ENCODE results near the gene PCLO. TPM values are rescaled to one million over a fixed set of nuclear protein-coding genes. Genes with fewer than 3 reads are reported as not detected.

PCLO gene
- total RNA-seq, 3 donors from 2014 or later: 5.3 to 20.9 (median 5.9) TPM

DNA sequence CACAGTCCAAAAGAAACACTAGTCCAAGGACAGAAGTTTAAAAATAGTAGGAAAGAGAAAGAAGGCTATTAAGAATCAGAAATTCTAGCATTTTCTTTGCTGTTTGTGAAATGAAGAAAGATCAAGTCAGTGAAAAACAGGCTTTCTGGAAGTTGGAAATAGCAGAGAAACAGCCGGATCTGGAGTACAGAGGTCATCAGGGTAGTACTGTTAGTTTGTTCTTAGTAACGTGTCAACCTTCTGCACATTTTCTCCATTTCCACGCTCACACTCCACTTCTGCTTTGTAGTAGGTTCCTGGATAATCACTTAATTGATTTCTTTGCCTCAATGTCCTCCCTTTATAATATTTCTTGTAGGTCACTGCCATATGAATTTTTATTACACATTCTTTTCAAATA is 322.6 kb downstream of the PCLO start:
- H3K36me3 ChIP-seq: no peaks in the 10 kb centered on the region
- no peak overlapping the region for H3K4me3 ChIP-seq
- peaks cover 0 to 6% of the 10 kb centered on the region in 2 donors for H3K9me3 ChIP-seq
- H3K27ac ChIP-seq: no peak overlapping the region
- H3K4me1 ChIP-seq: no peaks in the 10 kb centered on the region
- H3K27me3 ChIP-seq: no peaks in the 10 kb centered on the region
- DNase-seq (ENCODE audit: low spot score in 2 of 2): no peak
- TF ChIP-seq CTCF (IDR thresholded peaks at IDR 0.05) (no peak), POLR2A (IDR thresholded peaks at IDR 0.05) (no peak), POLR2AphosphoS5 (IDR thresholded peaks at IDR 0.05) (no peak)
- intact Hi-C loops (cut with DNase I; ENCODE audit: low total_unique reads): no loop called here

- no peaks in the 10 kb centered on the region for H3K4me1 ChIP-seq
- no peaks in the 10 kb centered on the region for H3K36me3 ChIP-seq
- TF ChIP-seq CTCF (IDR thresholded peaks at IDR 0.05) (no peak), POLR2AphosphoS5 (IDR thresholded peaks at IDR 0.05) (no peak), POLR2A (IDR thresholded peaks at IDR 0.05) (no peak)
- DNase-seq (ENCODE audit: low spot score in 2 of 2): no peak
- H3K9me3 ChIP-seq: peaks cover 0 to 6% of the 10 kb centered on the region in 2 donors
- H3K27me3 ChIP-seq: no peaks in the 10 kb centered on the region
- intact Hi-C loops (cut with DNase I; ENCODE audit: low total_unique reads): no loop called here
- H3K27ac ChIP-seq: no peak overlapping the region
- no peak overlapping the region for H3K4me3 ChIP-seq
These were observed 323.1 kb downstream of the PCLO start for GRCh38 chr7:82839555-82839954.

DNA sequence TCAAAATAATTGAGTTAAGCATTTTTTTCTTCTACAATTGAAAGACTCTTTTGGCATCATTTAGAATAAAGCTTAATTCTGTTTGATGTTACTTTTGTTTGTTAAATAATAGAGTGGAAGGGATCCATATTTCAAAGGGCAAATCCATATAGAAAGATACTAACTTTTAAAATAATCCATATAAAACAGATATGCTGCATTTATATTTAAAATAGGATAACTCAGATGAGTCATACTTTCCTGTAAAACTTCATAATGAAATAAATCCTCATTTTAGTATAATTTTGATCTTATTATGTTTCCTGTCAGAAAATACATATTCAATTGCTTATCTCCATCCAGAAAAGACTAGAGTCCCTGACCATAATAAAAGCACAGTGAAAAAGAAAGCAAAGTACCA is 323.6 kb downstream of the PCLO start:
- Histone ChIP-seq H3K9me3 (peaks cover 0 to 6% of the 10 kb centered on the region in 2 donors), H3K36me3 (no peaks in the 10 kb centered on the region), H3K4me3 (no peak overlapping the region), H3K4me1 (no peaks in the 10 kb centered on the region), H3K27me3 (no peaks in the 10 kb centered on the region), H3K27ac (no peak overlapping the region)
- intact Hi-C loops (cut with DNase I; ENCODE audit: low total_unique reads): no loop called here
- no peak for DNase-seq (ENCODE audit: low spot score in 2 of 2)
- no peak for TF ChIP-seq POLR2AphosphoS5 (IDR thresholded peaks at IDR 0.05)

DNA sequence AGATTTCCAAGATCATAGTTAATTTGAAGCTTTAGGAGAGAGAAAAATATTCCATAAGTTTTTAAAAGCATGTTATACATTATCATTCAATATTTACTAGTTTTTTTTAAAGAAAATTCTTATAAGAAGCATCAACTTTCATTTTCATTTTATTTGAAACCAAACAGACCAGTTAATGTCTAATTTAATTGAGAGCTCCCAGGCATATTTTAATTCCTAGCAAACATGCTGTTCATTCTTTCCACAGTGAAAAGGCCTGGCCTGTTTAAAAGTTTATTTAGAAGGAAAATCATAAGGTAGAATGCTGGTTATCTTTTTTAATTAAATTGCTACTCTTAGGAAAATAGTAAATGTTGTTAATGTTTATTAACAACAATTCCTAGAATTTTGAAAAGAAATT is 324.4 kb downstream of the PCLO start:
- peaks cover 0 to 6% of the 10 kb centered on the region in 2 donors for H3K9me3 ChIP-seq
- no peaks in the 10 kb centered on the region for H3K4me1 ChIP-seq
- H3K27me3 ChIP-seq: no peaks in the 10 kb centered on the region
- intact Hi-C loops (cut with DNase I; ENCODE audit: low total_unique reads): no loop called here
- DNase-seq (ENCODE audit: low spot score in 2 of 2): no peak
- no peaks in the 10 kb centered on the region for H3K36me3 ChIP-seq
- TF ChIP-seq POLR2AphosphoS5 (IDR thresholded peaks at IDR 0.05): no peak
- no peak for TF ChIP-seq CTCF (IDR thresholded peaks at IDR 0.05)
- no peak for TF ChIP-seq POLR2A (IDR thresholded peaks at IDR 0.05)
- H3K4me3 ChIP-seq: no peak overlapping the region
- no peak overlapping the region for H3K27ac ChIP-seq

- intact Hi-C loops (cut with DNase I; ENCODE audit: low total_unique reads): no loop called here
- Histone ChIP-seq H3K27ac (no peak overlapping the region), H3K36me3 (no peaks in the 10 kb centered on the region), H3K27me3 (no peaks in the 10 kb centered on the region), H3K9me3 (no peaks in the 10 kb centered on the region), H3K4me1 (no peaks in the 10 kb centered on the region), H3K4me3 (no peak overlapping the region)
- no peak for DNase-seq (ENCODE audit: low spot score in 2 of 2)
- no peak for TF ChIP-seq POLR2A (IDR thresholded peaks at IDR 0.05)
- no peak for TF ChIP-seq POLR2AphosphoS5 (IDR thresholded peaks at IDR 0.05)
- no peak for TF ChIP-seq CTCF (IDR thresholded peaks at IDR 0.05)
These were observed 339.6 kb downstream of the PCLO start for GRCh38 chr7:82823073-82823472.

DNA sequence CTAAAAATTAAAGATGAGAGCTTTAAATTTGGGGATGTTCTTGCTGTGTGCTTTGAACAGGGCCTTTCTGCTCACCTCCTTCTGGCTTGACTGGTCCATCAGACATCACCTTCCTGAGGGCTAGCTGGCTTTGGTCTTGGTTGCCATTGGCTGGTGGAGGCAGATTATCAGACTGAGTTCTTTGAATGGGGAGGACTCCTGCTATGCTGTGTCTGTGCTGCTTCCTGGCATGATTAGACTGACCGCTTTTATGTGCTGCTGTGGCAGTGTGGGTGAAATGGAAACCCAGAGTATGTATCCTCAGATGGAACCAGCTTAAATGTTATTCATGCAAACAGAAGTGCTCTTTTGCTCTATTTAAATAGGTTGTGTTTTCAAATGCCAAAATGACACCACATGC is 341.6 kb downstream of the PCLO start:
- no peaks in the 10 kb centered on the region for H3K9me3 ChIP-seq
- H3K36me3 ChIP-seq: no peaks in the 10 kb centered on the region
- no peak for DNase-seq (ENCODE audit: low spot score in 2 of 2)
- H3K4me1 ChIP-seq: no peaks in the 10 kb centered on the region
- TF ChIP-seq CTCF (IDR thresholded peaks at IDR 0.05): no peak
- no peak for TF ChIP-seq POLR2A (IDR thresholded peaks at IDR 0.05)
- TF ChIP-seq POLR2AphosphoS5 (IDR thresholded peaks at IDR 0.05): no peak
- no peak overlapping the region for H3K4me3 ChIP-seq
- intact Hi-C loops (cut with DNase I; ENCODE audit: low total_unique reads): no loop called here
- H3K27me3 ChIP-seq: no peaks in the 10 kb centered on the region
- no peak overlapping the region for H3K27ac ChIP-seq
